Mesendoderm (in vitro differentiated cells): Measurements from ENCODE around the gene NBPF26.
A peak's percentile ranks its signal among the peaks of the same experiment; 100 is the strongest.
"Not testable (repeated sequence)": the region's sequence is repeated elsewhere in the genome, so short reads cannot be mapped to it uniquely, and the experiment has no call there.

ENCODE experiments used
- DNase-seq: peaks from one replicate; pipeline ENCODE4 v3.0.0; 2013
- H2AK5ac ChIP-seq: 2 replicates; pipeline ENCODE4 v1.6.1; 2013; ENCODE audit warnings: low read length, inconsistent platforms
- H2BK120ac ChIP-seq: 2 replicates; pipeline ENCODE4 v1.6.1; 2013; ENCODE audit warnings: low read depth, mild to moderate bottlenecking, low read length, moderate library complexity, mixed read lengths
- H2BK15ac ChIP-seq: replicated peaks from 2 replicates; pipeline ENCODE4 v1.6.1; 2013; ENCODE audit warnings: low read depth, mild to moderate bottlenecking, moderate library complexity
- H2BK5ac ChIP-seq: 2 replicates; pipeline ENCODE4 v1.6.1; 2013; ENCODE audit warnings: low read length, inconsistent platforms
- H3K18ac ChIP-seq: 2 replicates; pipeline ENCODE4 v1.6.1; 2013; ENCODE audit warnings: mild to moderate bottlenecking, low read length, mixed read lengths
- H3K23ac ChIP-seq: one replicate; pipeline ENCODE4 v1.6.1; 2013; ENCODE audit warnings: low read length
- H3K27ac ChIP-seq: 2 replicates; pipeline ENCODE4 v1.5.1; 2013; ENCODE audit warnings: low read depth, mild to moderate bottlenecking, inconsistent platforms, low read length, moderate library complexity
- H3K27me3 ChIP-seq: 2 replicates; pipeline ENCODE4 v1.6.1; 2013; ENCODE audit warnings: low read length, control low read depth, mild to moderate bottlenecking, inconsistent platforms; ENCODE audit not compliant: insufficient read depth, poor library complexity
- H3K36me3 ChIP-seq: 2 replicates; pipeline ENCODE4 v1.6.1; 2013; ENCODE audit warnings: low read length, inconsistent platforms; ENCODE audit not compliant: control insufficient read depth, insufficient read depth
- H3K4ac ChIP-seq: one replicate; pipeline ENCODE4 v1.6.1; 2013; ENCODE audit warnings: low read depth, mild to moderate bottlenecking, low read length, moderate library complexity
- H3K4me1 ChIP-seq: 2 replicates; pipeline ENCODE4 v1.6.1; 2013; ENCODE audit warnings: low read depth, low read length, inconsistent platforms; ENCODE audit not compliant: control insufficient read depth
- H3K4me2 ChIP-seq: 2 replicates; pipeline ENCODE4 v1.6.1; 2013; ENCODE audit warnings: low read length
- H3K4me3 ChIP-seq: 2 replicates; pipeline ENCODE4 v1.5.1; 2013; ENCODE audit warnings: mild to moderate bottlenecking, low read length
- H3K56ac ChIP-seq: one replicate; pipeline ENCODE4 v1.6.1; 2013; ENCODE audit warnings: low read length
- H3K79me1 ChIP-seq: 2 replicates; pipeline ENCODE4 v1.6.1; 2013; ENCODE audit warnings: low read length, inconsistent platforms
- H3K79me2 ChIP-seq: 2 replicates; pipeline ENCODE4 v1.6.1; 2013; ENCODE audit warnings: mild to moderate bottlenecking, low read length; ENCODE audit not compliant: control insufficient read depth, insufficient read depth
- H3K9ac ChIP-seq: 2 replicates; pipeline ENCODE4 v1.6.1; 2013; ENCODE audit warnings: low read length, inconsistent platforms
- H4K5ac ChIP-seq: one replicate; pipeline ENCODE4 v1.6.1; 2013; ENCODE audit warnings: low read length
- H4K8ac ChIP-seq: one replicate; pipeline ENCODE4 v1.6.1; 2013; ENCODE audit warnings: low read depth, mild to moderate bottlenecking, control low read depth, low read length, moderate library complexity
- WGBS: extraction: QIAGEN DNeasy Blood & Tissue Kit; methylation state at CpG from one replicate; pipeline ENCODE4 v1.1.7; 2013; ENCODE audit warnings: low lambda C conversion rate, missing lambda C conversion rate; ENCODE audit not compliant: insufficient coverage; ENCODE audit errors: extremely low coverage; 5-methylcytosine and 5-hydroxymethylcytosine counted together

The NBPF26 gene

GRCh38 chr1:120805452-120805851, 81.7 kb downstream of the NBPF26 start:
- not testable (repeated sequence) for H3K18ac ChIP-seq, H3K4me2 ChIP-seq, H3K4me1 ChIP-seq, H4K5ac ChIP-seq, H4K8ac ChIP-seq, H2BK120ac ChIP-seq, H2AK5ac ChIP-seq, H2BK15ac ChIP-seq, H3K27ac ChIP-seq, H3K56ac ChIP-seq, H3K79me2 ChIP-seq, H3K9ac ChIP-seq, H3K36me3 ChIP-seq, H3K23ac ChIP-seq, H3K79me1 ChIP-seq, H3K4ac ChIP-seq, H2BK5ac ChIP-seq, H3K4me3 ChIP-seq, H3K27me3 ChIP-seq
- WGBS, result no CpG with 5 or more reads among the region's 7 CpGs
- DNase-seq, result peak; percentile 23

DNA sequence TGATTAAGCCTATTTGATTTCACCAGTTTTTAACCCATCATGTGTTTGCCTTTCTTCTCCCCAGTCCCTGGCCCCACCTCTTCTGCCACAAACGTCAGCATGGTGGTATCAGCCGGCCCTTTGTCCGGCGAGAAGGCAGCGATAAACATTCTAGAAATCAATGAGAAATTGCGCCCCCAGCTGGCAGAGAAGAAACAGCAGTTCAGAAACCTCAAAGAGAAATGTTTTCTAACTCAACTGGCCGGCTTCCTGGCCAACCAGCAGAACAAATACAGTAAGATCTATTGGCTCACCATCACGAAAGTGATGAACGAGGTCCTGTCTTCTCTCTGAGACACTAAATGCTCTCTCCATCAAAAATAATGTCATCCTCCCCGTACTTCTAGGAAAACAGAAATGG, 88.1 kb downstream of the NBPF26 start:
- H2BK5ac ChIP-seq, H3K4ac ChIP-seq, H2AK5ac ChIP-seq, H3K36me3 ChIP-seq, H2BK15ac ChIP-seq, H3K56ac ChIP-seq, H4K8ac ChIP-seq, H3K18ac ChIP-seq, DNase-seq, H3K9ac ChIP-seq, H3K27ac ChIP-seq, H3K4me1 ChIP-seq, H3K79me1 ChIP-seq, H2BK120ac ChIP-seq, H3K27me3 ChIP-seq, H3K4me3 ChIP-seq, H3K23ac ChIP-seq, H3K4me2 ChIP-seq, H4K5ac ChIP-seq, H3K79me2 ChIP-seq: not testable (repeated sequence)
- WGBS, result no CpG with 5 or more reads among the region's 10 CpGs

DNA sequence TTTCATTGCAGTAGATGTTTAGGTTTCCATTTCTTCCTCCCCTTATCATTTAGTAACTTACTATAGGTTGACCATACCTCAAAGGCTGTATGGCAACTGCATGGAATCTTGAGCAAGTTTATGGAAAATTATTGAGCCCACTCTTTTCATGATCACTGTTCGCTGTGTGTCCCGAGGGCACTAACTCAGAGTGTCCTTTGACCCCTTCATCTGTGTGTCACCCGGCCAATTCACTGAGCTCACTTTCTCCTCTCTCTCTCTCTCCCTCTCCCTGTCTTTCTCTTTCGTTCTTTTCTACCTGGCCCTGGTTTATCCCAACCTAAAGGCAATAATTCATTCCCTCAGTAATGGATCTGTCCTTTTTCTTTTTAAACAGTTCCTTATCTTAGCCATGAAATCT, 101.3 kb downstream of the NBPF26 start:
- H3K27ac ChIP-seq, H3K79me1 ChIP-seq, H3K23ac ChIP-seq, H4K8ac ChIP-seq, DNase-seq, H3K4ac ChIP-seq, H3K9ac ChIP-seq, H3K4me1 ChIP-seq, H2AK5ac ChIP-seq, H3K79me2 ChIP-seq, H3K4me3 ChIP-seq, H3K56ac ChIP-seq, H2BK5ac ChIP-seq, H3K36me3 ChIP-seq, H2BK15ac ChIP-seq, H4K5ac ChIP-seq, H3K27me3 ChIP-seq, H2BK120ac ChIP-seq, H3K18ac ChIP-seq, H3K4me2 ChIP-seq: not testable (repeated sequence)
- no CpG with 5 or more reads among the region's 4 CpGs for WGBS

DNA sequence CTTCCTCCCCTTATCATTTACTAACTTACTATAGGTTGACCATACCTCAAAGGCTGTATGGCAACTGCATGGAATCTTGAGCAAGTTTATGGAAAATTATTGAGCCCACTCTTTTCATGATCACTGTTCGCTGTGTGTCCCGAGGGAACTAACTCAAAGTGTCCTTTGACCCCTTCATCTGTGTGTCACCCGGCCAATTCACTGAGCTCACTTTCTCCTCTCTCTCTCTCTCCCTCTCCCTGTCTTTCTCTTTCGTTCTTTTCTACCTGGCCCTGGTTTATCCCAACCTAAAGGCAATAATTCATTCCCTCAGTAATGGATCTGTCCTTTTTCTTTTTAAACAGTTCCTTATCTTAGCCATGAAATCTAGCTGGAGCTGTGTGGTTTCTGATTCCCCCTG, 102.9 kb downstream of the NBPF26 start:
- not testable (repeated sequence) for H3K27me3 ChIP-seq, H3K27ac ChIP-seq, H3K4me3 ChIP-seq, H3K4me1 ChIP-seq, H2BK120ac ChIP-seq, H3K36me3 ChIP-seq, H3K18ac ChIP-seq, H4K5ac ChIP-seq, H4K8ac ChIP-seq, H2AK5ac ChIP-seq, DNase-seq, H3K56ac ChIP-seq, H2BK5ac ChIP-seq, H3K23ac ChIP-seq, H3K79me2 ChIP-seq, H3K9ac ChIP-seq, H3K4ac ChIP-seq, H2BK15ac ChIP-seq, H3K4me2 ChIP-seq, H3K79me1 ChIP-seq
- no CpG with 5 or more reads among the region's 4 CpGs for WGBS

- H3K27ac ChIP-seq, H4K5ac ChIP-seq, H3K56ac ChIP-seq, H3K79me1 ChIP-seq, H3K36me3 ChIP-seq, H3K79me2 ChIP-seq, H3K4me3 ChIP-seq, H2BK5ac ChIP-seq, H4K8ac ChIP-seq, H3K4me2 ChIP-seq, H2BK120ac ChIP-seq, H2AK5ac ChIP-seq, H3K4me1 ChIP-seq, H3K27me3 ChIP-seq, H3K23ac ChIP-seq, H3K9ac ChIP-seq, H2BK15ac ChIP-seq, H3K18ac ChIP-seq, H3K4ac ChIP-seq: not testable (repeated sequence)
- DNase-seq, result peak; percentile 22
- no CpG with 5 or more reads among the region's 49 CpGs for WGBS
Measured at GRCh38 chr1:120844186-120844944, 120.6 kb downstream of the NBPF26 start.

- not testable (repeated sequence) for H3K4ac ChIP-seq, H2BK120ac ChIP-seq, H3K9ac ChIP-seq, H3K4me1 ChIP-seq, H3K4me3 ChIP-seq, H3K79me1 ChIP-seq, H2BK5ac ChIP-seq, H3K27ac ChIP-seq, DNase-seq, H4K5ac ChIP-seq, H3K4me2 ChIP-seq, H3K18ac ChIP-seq, H3K79me2 ChIP-seq, H4K8ac ChIP-seq, H2AK5ac ChIP-seq, H3K23ac ChIP-seq, H3K27me3 ChIP-seq, H3K36me3 ChIP-seq, H2BK15ac ChIP-seq, H3K56ac ChIP-seq
- WGBS, result no CpG with 5 or more reads among the region's 21 CpGs
Measured at GRCh38 chr1:120844945-120845330, 121.2 kb downstream of the NBPF26 start.
